GM10248 (cell line): Measurements from ENCODE around the gene WASF2.
"Not testable (repeated sequence)": the region's sequence is repeated elsewhere in the genome, so short reads cannot be mapped to it uniquely, and the experiment has no call there.

Experiments
- CTCF ChIA-PET: fragments of 300-600 bp; sonication (Branson Sonifier 250); formaldehyde crosslinking; extraction: SDS; loops from one replicate; lab custom pipeline; 2021; ENCODE audit warnings: antibody characterized with exemption; lab: Yijun Ruan, JAX
- POLR2A ChIA-PET: fragments of 350-650 bp; sonication (Branson Sonifier 250); formaldehyde crosslinking; extraction: SDS; loops from one replicate; lab custom pipeline; 2020; ENCODE audit warnings: antibody characterized with exemption; lab: Yijun Ruan, JAX
- DNase-seq: peaks from one replicate; pipeline ENCODE4 v3.0.0; 2012; ENCODE audit errors: extremely low spot score
- CTCF ChIP-seq: IDR thresholded peaks from 2 replicates; pipeline ENCODE4 v1.5.1; 2012; ENCODE audit warnings: mild to moderate bottlenecking, low read depth; ENCODE audit errors: extremely low read depth, missing control alignments, control extremely low read depth

WASF2 gene

GRCh38 chr1:27507960-27508665 lies 18.1 kb upstream of the WASF2 start:
- ChIA-PET CTCF (interaction anchor here (1.1 to 2.6 kb wide), 4 partner anchors 8 to 155 kb away, joined by 3 to 7 read pairs (median 4); no protein-coding TSS in a partner anchor), POLR2A (no interaction called here)
- no peak for DNase-seq
- no peak for TF ChIP-seq CTCF

GRCh38 chr1:27506703-27507102 lies 16.7 kb upstream of the WASF2 start:
- CTCF ChIA-PET = interaction anchor here (1.7 to 2.6 kb wide), 2 partner anchors 10 to 16 kb away, joined by 7 to 9 read pairs; no protein-coding TSS in a partner anchor
- DNase-seq = no peak
- no peak for TF ChIP-seq CTCF
- POLR2A ChIA-PET = no interaction called here

GRCh38 chr1:27505420-27505680 lies 15.4 kb upstream of the WASF2 start:
- DNase-seq = no peak
- POLR2A ChIA-PET = no interaction called here
- TF ChIP-seq CTCF = no peak
- CTCF ChIA-PET = interaction anchor here (0.9 to 1.5 kb wide), 3 partner anchors 10 to 84 kb away, joined by 3 to 7 read pairs (median 4); no protein-coding TSS in a partner anchor

GRCh38 chr1:27504588-27505419 lies 14.8 kb upstream of the WASF2 start:
- CTCF ChIA-PET = interaction anchor here (0.9 to 1.6 kb wide), 5 partner anchors 9 to 83 kb away, joined by 3 to 7 read pairs (median 4); no protein-coding TSS in a partner anchor
- DNase-seq = no peak
- TF ChIP-seq CTCF = no peak
- POLR2A ChIA-PET = no interaction called here

- POLR2A ChIA-PET = no interaction called here
- TF ChIP-seq CTCF = no peak
- DNase-seq = no peak
- CTCF ChIA-PET = interaction anchor here (1.4 to 1.6 kb wide), 2 partner anchors 10 to 12 kb away, joined by 3 to 4 read pairs; no protein-coding TSS in a partner anchor
Measured at GRCh38 chr1:27503844-27504587, 14.0 kb upstream of the WASF2 start.

- DNase-seq = no peak
- TF ChIP-seq CTCF = no peak
- ChIA-PET POLR2A (no interaction called here), CTCF (interaction anchor here (1.0 to 1.6 kb wide), 2 partner anchors 9 to 146 kb away, joined by 3 to 4 read pairs; no protein-coding TSS in a partner anchor)
Measured at GRCh38 chr1:27503033-27503432, 13.1 kb upstream of the WASF2 start.

- DNase-seq, POLR2A ChIA-PET: not testable (repeated sequence)
- CTCF ChIA-PET = interaction anchor here (1.0 kb wide), 1 partner anchor 36 kb away, joined by 3 read pairs; no protein-coding TSS in a partner anchor
Measured at GRCh38 chr1:27501159-27501558, 11.2 kb upstream of the WASF2 start.
